Medulla oblongata (tissue), 1 donor: Measurements from ENCODE around the gene ZC3H12C.

Source experiments
- DNase-seq: peaks from one replicate; pipeline ENCODE4 v3.0.0-alpha.2; 2015; ENCODE audit errors: extremely low spot score

ZC3H12C gene

GRCh38 chr11:110152199-110152598 lies 59.0 kb downstream of the ZC3H12C start:
- DNase-seq, result no peak

GRCh38 chr11:110153474-110153873 lies 60.3 kb downstream of the ZC3H12C start:
- no peak for DNase-seq

- no peak for DNase-seq
Measured at GRCh38 chr11:110156503-110156902, 63.3 kb downstream of the ZC3H12C start.

- no peak for DNase-seq
Measured at GRCh38 chr11:110158317-110159200, 65.4 kb downstream of the ZC3H12C start.

- no peak for DNase-seq
Measured at GRCh38 chr11:110159476-110159875, 66.3 kb downstream of the ZC3H12C start.

- DNase-seq, result no peak
Measured at GRCh38 chr11:110160016-110160415, 66.8 kb downstream of the ZC3H12C start.

- no peak for DNase-seq
Measured at GRCh38 chr11:110160437-110160836, 67.2 kb downstream of the ZC3H12C start.

- no peak for DNase-seq
Measured at GRCh38 chr11:110161061-110161460, 67.9 kb downstream of the ZC3H12C start.

GRCh38 chr11:110162216-110162615 lies 69.0 kb downstream of the ZC3H12C start:
- DNase-seq, result no peak

- DNase-seq, result no peak
Measured at GRCh38 chr11:110165039-110165925, 72.1 kb downstream of the ZC3H12C start.

- no peak for DNase-seq
Measured at GRCh38 chr11:110168033-110168803, 75.0 kb downstream of the ZC3H12C start.

GRCh38 chr11:110169738-110170137 lies 76.5 kb downstream of the ZC3H12C start:
- no peak for DNase-seq

GRCh38 chr11:110172468-110173065 lies 79.4 kb downstream of the ZC3H12C start:
- DNase-seq, result no peak

- peak; percentile 64 for DNase-seq
Measured at GRCh38 chr11:110173811-110174644, 80.8 kb downstream of the ZC3H12C start.

GRCh38 chr11:110174645-110175310 lies 81.6 kb downstream of the ZC3H12C start:
- DNase-seq, result peak; percentile 39

GRCh38 chr11:110176366-110177085 lies 83.3 kb downstream of the ZC3H12C start:
- peak; percentile 21 for DNase-seq

GRCh38 chr11:110177086-110177456 lies 83.9 kb downstream of the ZC3H12C start:
- DNase-seq, result no peak

GRCh38 chr11:110179064-110179463 lies 85.9 kb downstream of the ZC3H12C start:
- DNase-seq, result no peak

GRCh38 chr11:110182886-110183285 lies 89.7 kb downstream of the ZC3H12C start:
- DNase-seq, result no peak
